Stimulated activated CD8-positive, alpha-beta memory T cell treated with anti-CD3 and anti-CD28 coated beads, Interleukin-7, amount 100 ng/mL, for 1 hour (primary cell): ENCODE results near the gene SPHKAP.
"Not testable (repeated sequence)": the region's sequence is repeated elsewhere in the genome, so short reads cannot be mapped to it uniquely, and the experiment has no call there.

Source experiments
- DNase-seq, 2 donors: peaks; one replicate each; pipeline ENCODE4 v3.0.0-alpha.2; 2020; ENCODE audit warnings: low read depth in 2 of 2

The SPHKAP gene

GRCh38 chr2:228181098-228182019 lies at the start of gene SPHKAP:
Gene SPHKAP, minus strand, starts transcription at chr2:228181687. Its CDS starts 89 bp downstream, at chr2:228181598.
- DNase-seq = no peak

DNA sequence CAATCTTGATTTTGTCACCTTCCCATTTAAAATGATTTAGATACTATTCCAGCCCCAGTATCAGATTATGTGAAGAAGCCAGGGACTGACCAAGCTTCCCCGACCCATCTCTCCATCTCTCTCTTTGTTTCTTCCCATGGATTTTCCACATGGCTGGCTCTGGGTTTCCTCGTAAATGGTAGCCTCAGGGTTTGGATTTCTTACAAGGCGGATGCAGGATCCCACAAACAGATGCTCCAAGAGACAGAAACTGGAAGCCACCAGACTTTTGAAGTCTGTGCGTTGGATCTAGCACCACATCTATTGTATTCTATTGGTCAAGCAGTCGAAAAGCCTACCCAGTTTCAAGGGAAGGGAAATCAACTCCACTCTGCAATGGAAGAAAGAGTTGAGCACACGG lies 46.0 kb upstream of the SPHKAP start:
- DNase-seq = no peak

- no peak for DNase-seq
Observed at GRCh38 chr2:228224410-228224809, 42.9 kb upstream of the SPHKAP start.

DNA sequence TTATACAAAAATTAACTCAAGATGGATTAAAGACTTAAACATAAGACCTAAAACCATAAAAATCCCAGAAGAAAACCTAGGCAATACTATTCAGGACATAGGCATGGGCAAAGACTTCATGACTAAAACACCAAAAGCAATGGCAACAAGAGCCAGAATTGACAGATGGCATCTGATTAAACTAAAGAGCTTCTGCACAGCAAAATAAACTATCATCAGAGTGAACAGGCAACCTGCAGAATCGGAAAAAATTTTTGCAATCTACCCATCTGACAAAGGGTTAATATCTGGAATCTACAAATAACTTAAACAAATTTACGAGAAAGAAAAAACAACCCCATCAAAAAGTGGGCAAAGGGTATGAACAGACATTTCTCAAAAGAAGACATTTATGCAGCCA lies 37.1 kb upstream of the SPHKAP start:
- not testable (repeated sequence) for DNase-seq

- DNase-seq = no peak
Observed at GRCh38 chr2:228197504-228197903, 16.0 kb upstream of the SPHKAP start.

GRCh38 chr2:228180181-228181097 lies 1.0 kb downstream of the SPHKAP start:
- DNase-seq = no peak

DNA sequence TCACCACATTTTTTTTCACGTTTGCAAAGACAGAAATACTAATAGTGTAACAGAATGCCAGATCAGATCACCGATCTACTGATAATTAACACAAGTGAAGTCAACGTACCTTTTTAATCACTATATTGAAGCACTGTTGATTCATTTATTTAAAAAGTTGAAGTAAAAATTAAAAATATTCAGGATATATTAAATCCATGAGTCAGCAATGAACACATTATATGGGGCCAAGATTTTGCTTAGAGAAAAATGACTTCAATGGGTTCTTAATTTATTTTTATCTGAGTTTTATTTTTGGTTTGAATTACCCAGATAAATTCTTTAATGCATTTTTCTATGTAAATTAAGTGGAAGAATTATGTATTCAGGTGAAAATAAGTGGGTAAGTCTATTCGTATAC lies 14.2 kb downstream of the SPHKAP start:
- DNase-seq = no peak

DNA sequence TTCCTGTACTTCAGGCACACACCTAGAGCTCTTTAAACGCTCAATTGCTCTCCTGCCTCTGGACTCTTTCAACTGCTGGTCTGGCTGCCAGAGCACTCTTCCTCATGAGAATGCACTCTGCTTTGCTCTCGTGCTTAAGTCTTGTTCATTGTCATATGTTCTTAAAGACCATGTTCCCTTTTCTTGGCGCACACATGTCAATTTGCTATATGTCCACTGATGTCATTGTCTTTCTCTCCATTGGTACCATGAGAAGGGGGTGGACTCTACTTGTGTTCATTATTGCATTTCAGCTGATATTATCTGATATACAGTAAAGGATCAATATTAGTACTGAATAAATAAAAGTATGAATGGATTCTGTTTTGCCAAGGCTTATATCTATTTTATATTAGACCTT lies 16.8 kb downstream of the SPHKAP start:
- DNase-seq = no peak

- DNase-seq = no peak
Observed at GRCh38 chr2:228157841-228158240, 23.6 kb downstream of the SPHKAP start.

- no peak for DNase-seq
Observed at GRCh38 chr2:228144961-228145360, 36.5 kb downstream of the SPHKAP start.

GRCh38 chr2:228140934-228141528 lies 40.5 kb downstream of the SPHKAP start:
- no peak for DNase-seq

DNA sequence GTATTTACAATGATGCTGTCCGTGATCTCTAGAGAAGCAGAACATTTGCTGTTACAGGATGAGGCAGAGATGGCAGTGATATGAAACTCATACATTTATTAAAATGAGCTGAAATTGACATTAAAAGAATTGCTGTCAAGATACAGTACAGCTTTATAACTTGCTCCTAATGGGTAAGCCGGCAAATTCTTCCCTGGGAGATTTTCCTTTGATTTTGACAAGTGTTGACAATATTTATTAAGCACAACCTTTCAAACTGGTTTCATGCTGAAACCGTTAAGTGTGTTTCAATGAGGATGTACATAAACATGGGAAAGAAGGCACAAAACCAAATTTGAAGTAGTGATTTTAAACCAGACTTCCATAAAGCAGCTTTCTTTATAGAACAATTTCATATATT lies 45.5 kb downstream of the SPHKAP start:
- no peak for DNase-seq

DNA sequence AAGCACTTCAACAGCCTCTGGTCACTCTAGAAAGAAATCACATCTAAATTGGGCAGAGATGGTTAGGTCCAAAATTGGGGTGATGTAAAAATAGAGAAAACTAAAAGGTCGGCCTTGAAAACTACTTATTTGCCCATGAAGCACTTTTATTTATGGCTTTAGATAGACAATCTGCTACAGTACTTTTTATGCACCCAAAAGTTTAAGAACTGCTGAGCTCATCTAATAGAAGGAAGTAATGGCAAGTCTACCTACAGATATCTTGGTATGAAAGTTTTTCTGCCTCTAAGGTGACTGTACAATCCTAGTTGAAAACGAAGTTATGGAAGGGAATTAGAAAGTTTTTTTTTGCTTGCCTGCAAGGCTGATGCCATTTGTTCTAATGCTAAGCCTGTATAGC lies 46.2 kb downstream of the SPHKAP start:
- no peak for DNase-seq

GRCh38 chr2:228131833-228132232 lies 49.7 kb downstream of the SPHKAP start:
- no peak for DNase-seq

DNA sequence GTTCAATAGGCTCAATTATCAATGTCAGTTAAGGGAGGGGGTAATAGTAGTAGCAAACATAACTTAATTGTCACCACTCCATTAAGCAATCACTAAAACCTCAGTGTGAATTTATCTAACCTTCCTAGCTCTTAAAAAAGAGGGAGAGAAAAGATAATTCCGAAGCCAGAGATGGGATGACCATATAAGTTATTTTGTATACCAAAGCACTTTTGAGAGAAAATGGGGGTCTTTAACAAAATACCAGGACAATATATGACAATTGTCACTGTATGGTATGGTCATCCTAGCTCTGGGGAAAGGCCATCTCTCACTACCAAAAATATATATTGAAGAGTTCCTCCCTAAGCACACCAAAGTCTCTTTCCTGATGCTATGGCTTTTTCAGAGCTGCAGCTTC lies 55.1 kb downstream of the SPHKAP start:
- DNase-seq = no peak

DNA sequence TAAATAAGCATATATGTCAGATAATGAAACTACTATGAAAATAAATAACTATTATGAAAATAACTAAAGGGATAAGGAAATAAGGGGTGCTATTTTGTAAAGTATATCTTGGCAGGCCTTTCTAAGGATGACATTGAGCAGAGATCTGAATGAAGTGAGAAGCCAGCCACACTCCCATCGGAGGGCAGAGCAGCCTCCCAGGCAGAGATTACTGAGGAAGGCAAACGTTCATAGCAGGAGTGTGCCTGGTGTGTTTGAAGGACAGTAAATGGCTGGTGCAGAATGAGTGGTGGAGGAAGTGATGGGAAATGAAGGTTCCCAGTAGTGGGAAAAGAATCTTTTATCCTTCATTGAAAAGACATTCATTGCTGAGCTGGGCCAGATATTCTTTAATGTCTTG lies 62.5 kb downstream of the SPHKAP start:
- DNase-seq = no peak

DNA sequence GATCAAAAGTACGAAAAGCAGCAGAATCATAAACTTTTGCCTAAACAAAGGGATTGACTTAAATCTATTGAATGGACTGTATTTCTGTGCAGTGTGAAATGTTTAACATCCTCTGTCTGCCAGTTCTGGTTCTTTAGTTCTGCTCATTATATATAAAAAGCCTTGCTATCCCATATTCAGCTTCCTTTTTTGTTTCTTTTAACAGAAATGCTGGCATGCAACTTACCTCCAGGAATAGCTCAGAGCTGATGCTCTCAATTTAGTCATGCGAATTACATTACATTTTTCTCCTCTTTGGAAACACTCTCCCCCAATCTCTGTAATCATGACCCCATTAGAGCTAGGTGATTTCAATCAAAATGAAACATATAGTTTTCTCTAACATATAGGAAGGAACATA lies 73.6 kb downstream of the SPHKAP start:
- DNase-seq = no peak

DNA sequence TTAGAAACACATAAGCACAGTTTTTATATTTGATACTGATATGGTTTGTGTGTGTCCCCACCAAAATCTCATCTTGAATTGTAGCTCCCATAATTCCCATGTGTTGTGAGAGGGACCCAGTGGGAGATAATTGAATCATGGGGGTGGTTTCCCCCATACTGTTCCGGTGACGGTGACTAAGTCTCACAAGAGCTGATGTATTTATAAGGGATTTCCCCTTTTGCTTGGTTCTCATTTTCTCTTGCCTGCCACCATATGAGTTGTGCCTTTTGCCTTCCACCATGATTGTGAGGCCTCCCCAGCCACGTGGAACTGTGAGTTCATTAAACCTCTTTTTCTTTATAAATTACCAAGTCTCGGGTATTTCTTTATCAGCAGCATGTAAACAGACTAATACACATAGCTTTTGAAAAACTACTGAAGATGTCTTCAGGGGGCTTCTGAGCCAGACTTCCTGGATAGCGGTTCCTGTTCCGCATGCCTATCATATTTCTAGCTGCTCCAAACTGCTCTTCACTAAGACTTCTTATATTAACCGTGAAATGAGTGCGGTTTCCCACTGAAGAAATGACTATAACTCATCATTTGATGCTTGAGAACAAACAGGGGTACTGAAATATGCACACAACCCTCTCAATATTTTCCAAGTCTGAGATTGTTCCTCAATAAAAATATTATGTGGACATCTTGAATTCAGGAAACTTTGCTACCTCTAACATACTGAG lies 75.8 kb downstream of the SPHKAP start:
- DNase-seq = no peak

DNA sequence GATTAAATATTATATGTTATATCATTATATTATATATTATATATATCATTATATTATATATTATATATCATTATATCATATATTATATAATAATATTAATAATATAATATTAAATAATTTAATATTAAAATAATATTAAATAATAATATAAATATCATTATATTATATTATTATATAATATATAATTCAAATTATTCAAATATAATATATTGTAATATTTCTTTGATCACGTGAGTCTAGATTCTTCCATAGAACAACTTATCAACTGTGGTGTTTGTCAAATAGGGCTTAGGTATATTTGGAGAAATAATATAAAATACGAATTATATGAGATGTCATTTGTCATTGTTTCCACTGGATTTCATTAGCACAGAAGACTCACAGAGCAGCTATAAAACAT lies 77.3 kb downstream of the SPHKAP start:
- DNase-seq = no peak

DNA sequence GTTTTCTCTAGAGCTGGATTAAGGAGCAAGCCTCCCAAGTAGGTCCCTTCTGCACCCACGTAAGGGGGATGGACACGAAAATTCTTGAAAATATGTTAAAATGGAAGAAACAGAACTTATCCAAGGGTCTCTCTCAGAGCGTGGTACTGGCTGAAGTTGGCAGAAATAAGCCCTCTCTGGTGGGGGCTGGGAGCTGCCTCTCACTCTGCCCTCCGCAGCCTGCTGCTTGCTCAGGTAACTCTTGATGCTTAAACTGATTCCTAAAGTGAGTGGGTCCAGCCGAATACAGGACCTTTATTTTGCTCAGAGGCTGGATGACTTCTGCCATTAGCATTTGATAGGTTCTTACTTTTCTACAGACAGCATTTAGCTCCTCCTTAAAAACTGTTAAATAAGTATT lies 78.1 kb downstream of the SPHKAP start:
- no peak for DNase-seq

DNA sequence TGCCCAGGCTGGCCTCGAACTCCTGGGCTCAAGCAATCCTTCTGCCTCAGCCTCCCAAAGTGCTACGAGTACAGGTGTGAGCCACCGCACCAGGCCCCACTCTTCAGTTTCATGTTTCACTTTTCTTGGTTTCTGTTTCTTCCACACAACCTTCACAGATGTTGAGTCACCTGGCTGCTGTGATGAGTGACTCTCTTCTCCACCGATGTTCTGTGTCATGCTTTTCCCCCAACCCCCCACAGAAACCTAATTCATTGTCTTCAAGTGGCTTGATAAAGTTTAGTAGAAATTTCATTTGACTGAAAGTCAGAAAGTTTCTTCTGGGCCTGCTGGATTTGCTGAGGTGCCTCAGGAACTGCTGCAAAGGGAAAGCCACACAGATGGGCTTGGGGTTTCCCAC lies 78.5 kb downstream of the SPHKAP start:
- no peak for DNase-seq
